H1 (cell line): Measurements from ENCODE around the gene AAK1. TPM values are rescaled to one million over a fixed set of nuclear protein-coding genes. Genes with fewer than 3 reads are reported as not detected.

Experiments used
- MAFK ChIP-seq: IDR thresholded peaks from 2 replicates; pipeline ENCODE4 v1.6.1; 2012; ENCODE audit warnings: low read depth, mild to moderate bottlenecking, improper control_type of control experiment, low read length
- POLR2A ChIP-seq, 2 experiments: IDR thresholded peaks; 1 replicate in 1 of 2; 2 replicates in 1 of 2; pipeline ENCODE4 v1.6.1; 2011; ENCODE audit warnings: low read depth in 2 of 2, low read length in 2 of 2, mild to moderate bottlenecking in 2 of 2; ENCODE audit errors: control extremely low read depth in 1 of 2
- TAF7 ChIP-seq: optimal IDR thresholded peaks from 2 replicates; pipeline ENCODE3; 2011; ENCODE audit warnings: low read depth, mild to moderate bottlenecking, inconsistent platforms, low read length, moderate library complexity, borderline replicate concordance
- polyA plus RNA-seq, 7 experiments: library from polyadenylated mRNA; depleted of rRNA in 3 of 7; stranded (reverse) in 5 of 7; unstranded in 2 of 7; fragments of >200 nt in 5 of 7; fragments of 200-250 nt in 2 of 7; gene quantifications; 1 replicate in 5 of 7; 2 replicates in 1 of 7; 4 replicates in 1 of 7; pipeline versions ENCODE4 v1.2.1 to v1.2.3, GENCODE V29; 2011 to 2013; ENCODE audit warnings: missing spikeins in 2 of 7, mixed read lengths in 2 of 7
- total RNA-seq: library from RNA; stranded (reverse); fragmentation: NEBNext Ultra II Directional; extraction: Animal tissue kit (Norgen Biotek cat#: 25700); gene quantifications from 2 replicates; pipeline ENCODE4 v1.2.1, GENCODE V29; 2021

The AAK1 gene
- total and polyA plus RNA-seq, 2 of the 8 experiments (the other 6 are each of a cell fraction or from before 2014, with no cell fraction given) = 10.0 to 40.5 TPM

DNA sequence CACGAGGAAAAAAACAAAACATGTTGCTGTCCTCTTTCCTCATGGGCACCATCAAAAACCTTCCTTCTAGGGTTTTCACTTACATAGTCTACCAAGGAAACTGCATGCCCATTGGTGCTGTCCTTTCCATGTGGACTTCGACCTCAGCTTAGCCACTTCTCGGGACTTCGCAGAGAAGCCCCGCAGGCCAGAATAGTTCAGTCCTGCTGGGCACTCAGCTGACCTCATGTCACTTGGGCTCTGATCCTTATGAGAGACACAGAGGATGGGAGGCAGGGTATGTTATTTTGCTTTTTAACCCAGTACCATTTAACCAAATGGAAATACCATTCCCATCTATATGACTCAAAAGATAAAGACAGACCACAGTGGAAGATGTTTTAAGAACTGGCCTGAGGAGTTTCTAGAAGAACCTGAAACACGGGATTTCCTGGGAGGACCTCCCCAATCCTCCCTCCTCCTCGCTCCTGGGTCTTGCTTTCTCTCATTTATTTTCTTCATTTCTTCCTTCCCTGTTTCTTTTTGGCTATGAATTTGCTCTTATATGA, 28.4 kb downstream of the AAK1 start (continued):
- TF ChIP-seq TAF7 = no peak
- TF ChIP-seq POLR2A (IDR thresholded peaks at IDR 0.05; ENCODE audit: control extremely low read depth in 1 of 2, low read depth in 2 of 2, low read length in 2 of 2) = no peak
- no peak for TF ChIP-seq MAFK
